Liver (tissue), 3 donors: Measurements from ENCODE around the gene C12orf57.

Experiments
- RAD21 ChIP-seq, 2 donors: IDR thresholded peaks; 2 replicates each; pipeline ENCODE4 v1.6.1; 2016; ENCODE audit warnings: antibody characterized with exemption in 2 of 2, mild to moderate bottlenecking in 2 of 2
- TF ChIP-seq, protein P1 (sequence below): fragments of 150-350 bp; IDR thresholded peaks from 2 replicates; pipeline ENCODE4 v1.5.1; 2017; ENCODE audit warnings: improper control_type of control experiment, low read depth, low read length; ENCODE audit not compliant: missing input control
- donor health status: healthy.
- donor health status: healthy.

DNA sequence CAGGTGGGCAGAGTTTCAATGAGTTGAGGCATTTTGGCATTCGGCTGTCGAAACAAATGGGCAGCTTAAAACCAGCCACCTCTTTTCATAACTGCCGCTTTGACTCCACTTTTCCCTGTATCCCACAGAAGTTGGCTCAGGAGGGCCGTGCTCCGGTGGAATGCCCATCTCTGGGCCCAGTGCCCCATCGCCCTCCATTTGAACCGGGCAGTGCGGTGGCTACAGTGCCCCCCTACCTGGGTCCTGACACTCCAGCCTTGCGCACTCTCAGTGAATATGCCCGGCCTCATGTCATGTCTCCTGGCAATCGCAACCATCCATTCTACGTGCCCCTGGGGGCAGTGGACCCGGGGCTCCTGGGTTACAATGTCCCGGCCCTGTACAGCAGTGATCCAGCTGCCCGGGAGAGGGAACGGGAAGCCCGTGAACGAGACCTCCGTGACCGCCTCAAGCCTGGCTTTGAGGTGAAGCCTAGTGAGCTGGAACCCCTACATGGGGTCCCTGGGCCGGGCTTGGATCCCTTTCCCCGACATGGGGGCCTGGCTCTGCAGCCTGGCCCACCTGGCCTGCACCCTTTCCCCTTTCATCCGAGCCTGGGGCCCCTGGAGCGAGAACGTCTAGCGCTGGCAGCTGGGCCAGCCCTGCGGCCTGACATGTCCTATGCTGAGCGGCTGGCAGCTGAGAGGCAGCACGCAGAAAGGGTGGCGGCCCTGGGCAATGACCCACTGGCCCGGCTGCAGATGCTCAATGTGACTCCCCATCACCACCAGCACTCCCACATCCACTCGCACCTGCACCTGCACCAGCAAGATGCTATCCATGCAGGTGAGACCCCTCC lies 5.2 kb upstream of the C12orf57 start:
- TF ChIP-seq, protein P1, sequence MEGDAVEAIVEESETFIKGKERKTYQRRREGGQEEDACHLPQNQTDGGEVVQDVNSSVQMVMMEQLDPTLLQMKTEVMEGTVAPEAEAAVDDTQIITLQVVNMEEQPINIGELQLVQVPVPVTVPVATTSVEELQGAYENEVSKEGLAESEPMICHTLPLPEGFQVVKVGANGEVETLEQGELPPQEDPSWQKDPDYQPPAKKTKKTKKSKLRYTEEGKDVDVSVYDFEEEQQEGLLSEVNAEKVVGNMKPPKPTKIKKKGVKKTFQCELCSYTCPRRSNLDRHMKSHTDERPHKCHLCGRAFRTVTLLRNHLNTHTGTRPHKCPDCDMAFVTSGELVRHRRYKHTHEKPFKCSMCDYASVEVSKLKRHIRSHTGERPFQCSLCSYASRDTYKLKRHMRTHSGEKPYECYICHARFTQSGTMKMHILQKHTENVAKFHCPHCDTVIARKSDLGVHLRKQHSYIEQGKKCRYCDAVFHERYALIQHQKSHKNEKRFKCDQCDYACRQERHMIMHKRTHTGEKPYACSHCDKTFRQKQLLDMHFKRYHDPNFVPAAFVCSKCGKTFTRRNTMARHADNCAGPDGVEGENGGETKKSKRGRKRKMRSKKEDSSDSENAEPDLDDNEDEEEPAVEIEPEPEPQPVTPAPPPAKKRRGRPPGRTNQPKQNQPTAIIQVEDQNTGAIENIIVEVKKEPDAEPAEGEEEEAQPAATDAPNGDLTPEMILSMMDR, result no peak
- TF ChIP-seq RAD21 (IDR thresholded peaks at IDR 0.05), result no peak
